IPS-11a (cell line): ENCODE results near the gene PARG.
"Not testable (repeated sequence)": the region's sequence is repeated elsewhere in the genome, so short reads cannot be mapped to it uniquely, and the experiment has no call there.

Source experiments
- H3K4me3 ChIP-seq: one replicate; pipeline ENCODE4 v1.5.1; 2013; ENCODE audit warnings: low read depth, low read length, control low read depth

Gene PARG

DNA sequence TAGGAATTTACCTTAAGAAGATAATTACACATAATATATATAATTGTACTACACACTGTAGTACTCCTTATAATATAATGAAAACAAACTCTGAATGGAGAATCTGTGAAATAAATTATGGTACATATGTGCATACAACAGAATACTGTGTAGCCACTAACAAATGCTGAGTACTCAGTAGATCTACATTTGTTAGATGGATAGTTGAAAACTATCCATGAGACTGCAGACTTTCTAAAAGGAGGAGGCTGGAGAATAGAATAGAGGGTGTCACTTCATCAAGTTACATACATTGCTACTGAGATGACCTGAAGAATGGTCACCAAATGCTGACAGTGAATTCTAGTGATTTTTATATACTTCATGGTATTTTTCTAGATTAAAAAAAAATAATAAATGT, 111.0 kb downstream of the PARG start:
- H3K4me3 ChIP-seq = no peak overlapping the region

DNA sequence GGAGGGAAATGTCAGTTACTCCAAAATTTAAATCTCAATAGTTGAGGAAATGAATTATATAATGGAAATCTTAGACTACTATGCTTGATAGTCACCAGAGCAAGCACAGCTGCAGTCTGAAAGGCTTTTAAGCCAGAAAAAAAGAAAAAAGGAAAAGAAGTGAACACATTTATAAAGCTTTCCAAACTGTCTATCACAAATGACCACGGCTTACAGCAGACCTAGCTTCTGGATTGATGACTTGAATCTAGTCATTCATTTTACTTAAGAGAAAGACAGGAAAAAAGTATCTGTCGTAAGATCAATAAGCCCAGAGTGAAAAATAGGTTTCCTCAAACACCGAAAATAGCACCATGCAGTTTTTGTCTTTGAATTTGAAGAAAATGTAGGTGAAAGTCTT, 111.8 kb downstream of the PARG start:
- no peak overlapping the region for H3K4me3 ChIP-seq

DNA sequence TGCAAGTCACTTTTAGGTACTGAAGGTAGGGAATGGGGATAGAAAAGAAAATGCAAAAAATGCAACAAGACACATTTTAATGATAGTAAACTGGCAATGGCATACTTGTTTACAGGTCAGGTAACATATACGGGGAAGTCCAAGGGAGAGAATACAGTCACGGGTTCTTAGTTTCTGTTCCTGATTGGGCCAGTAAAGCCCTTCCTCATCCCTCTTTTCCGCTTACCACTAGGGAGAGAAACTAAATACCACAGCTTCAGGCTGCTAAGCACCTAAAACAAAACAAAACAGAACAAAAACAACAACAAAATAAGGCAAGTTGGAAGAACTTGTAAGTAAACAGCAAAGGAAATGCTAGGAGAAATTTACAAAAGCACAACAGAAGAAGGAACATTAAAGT, 114.5 kb downstream of the PARG start:
- no peak overlapping the region for H3K4me3 ChIP-seq

DNA sequence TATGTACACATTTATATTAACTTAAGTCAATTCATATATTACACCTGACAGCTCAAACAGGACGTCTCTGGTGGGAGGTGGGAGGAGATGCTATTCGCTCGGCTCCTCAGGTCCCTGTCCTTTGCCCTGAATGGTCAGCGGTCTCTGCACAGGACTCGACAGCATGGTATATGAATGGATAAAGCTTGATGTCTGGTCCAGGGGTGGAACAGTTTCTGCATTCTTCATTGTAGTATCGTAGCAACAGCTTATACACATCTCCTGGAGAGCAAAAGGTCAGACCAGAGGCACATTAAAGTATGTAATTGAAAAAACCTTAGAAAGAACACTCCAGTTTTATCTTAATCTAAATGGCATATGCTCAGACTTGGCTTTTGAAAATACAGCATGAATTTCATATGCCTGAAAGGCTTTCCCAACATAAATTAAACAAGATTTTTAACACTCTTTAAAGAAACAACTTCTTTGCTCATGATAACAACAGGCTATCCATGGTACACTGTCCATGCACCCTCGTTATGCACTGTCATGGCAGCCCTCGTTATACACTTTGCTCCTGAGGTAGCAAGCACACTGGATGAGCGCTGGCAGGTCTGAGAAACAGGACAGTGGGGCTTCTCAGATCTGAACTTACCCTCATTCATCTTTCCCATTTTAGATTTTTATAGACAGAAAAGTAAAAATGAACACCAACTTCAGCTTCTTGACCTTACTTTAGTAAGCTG, 122.4 kb downstream of the PARG start:
- no peak overlapping the region for H3K4me3 ChIP-seq

DNA sequence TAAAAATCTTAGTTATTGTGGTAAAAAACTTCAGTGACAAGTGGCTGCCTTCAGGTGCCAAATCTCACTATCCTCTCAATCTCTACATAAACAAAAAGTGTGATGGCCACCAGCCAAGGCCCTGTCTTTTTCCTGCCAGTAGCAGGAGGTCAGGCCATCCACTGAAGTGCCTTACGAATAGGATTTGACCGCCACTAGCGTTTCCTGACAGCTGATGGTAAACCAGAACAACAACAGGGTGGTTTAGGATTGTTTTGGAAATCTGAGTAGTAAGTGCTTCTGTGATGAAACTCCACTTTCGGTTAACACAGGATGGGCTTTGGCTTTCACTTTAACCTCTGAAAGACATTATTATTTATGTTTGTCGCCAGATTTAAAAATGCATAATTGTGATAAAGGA, 124.0 kb downstream of the PARG start:
- no peak overlapping the region for H3K4me3 ChIP-seq

DNA sequence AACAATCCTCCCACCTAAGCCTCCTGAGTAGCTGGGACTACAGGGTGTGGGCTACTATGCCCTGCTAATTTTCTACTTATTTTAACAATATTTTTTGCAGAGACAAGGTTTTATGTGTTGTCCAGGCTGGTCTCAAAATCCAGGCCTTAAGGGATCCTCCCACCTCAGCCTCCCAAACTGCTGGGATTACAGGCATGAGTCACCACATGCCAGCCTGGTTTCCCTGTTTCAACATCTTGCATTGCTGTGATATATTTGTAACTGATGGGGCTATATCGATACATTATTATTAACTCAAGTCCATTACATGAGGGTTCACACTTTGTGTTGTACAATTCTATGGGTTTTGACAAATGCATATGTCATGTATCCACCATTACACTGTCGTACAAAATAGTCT, 137.8 kb downstream of the PARG start:
- H3K4me3 ChIP-seq = no peak overlapping the region

DNA sequence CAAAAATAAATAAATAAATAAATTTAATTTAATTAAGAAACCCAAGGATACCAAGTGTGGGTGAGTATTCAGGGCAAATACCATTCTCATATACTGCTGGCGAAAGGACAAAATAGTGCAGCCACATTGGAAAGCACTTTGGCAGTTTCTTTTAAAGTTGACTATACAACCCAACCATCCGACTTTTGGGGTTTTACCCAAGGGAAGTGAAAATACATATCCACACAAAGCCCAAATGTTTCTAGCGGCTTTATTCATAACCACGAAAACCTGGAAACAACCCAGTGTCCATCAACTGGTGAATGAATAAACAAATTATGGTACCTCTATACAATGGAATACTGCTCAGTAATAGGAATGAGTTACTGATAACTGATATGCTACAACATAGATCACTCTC, 143.6 kb downstream of the PARG start:
- H3K4me3 ChIP-seq = no peak overlapping the region

DNA sequence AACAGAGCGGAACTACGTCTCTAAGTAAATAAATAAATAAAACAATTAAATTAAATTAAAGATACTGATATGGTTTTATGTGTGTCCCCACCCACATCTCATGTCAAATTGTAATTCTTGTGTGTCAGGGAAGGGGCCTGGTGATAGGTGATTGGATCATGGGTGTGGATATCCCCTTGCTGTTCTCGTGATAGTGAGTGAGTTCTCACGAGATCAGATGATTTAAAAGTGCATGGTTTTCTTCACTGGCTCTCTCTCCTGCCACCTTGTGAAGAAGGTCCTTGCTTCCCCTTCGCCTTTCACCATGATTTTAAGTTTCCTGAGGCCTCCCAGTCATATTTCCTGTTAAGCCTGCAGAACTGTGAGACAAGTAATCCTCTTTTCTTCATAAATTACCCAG, 150.7 kb downstream of the PARG start:
- no peak overlapping the region for H3K4me3 ChIP-seq

DNA sequence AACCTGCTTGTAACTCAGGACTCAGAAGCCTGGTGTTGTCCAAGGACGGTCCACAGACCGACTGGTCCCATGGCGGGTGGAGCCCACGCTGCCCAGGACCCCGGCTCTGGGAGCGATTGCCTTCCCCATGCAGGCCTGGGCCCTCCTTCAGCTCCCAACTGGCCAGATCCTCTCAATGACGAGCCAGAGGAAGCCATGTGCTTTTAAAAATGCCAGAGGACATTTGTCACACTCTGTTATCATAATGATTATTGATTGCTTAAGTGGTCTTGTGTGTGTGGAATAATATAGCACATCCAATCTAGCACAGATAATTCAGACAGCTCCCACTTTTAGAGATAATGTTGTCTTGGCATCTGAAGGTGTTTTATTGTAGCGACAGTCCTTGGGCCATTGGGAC, 157.1 kb downstream of the PARG start:
- no peak overlapping the region for H3K4me3 ChIP-seq

DNA sequence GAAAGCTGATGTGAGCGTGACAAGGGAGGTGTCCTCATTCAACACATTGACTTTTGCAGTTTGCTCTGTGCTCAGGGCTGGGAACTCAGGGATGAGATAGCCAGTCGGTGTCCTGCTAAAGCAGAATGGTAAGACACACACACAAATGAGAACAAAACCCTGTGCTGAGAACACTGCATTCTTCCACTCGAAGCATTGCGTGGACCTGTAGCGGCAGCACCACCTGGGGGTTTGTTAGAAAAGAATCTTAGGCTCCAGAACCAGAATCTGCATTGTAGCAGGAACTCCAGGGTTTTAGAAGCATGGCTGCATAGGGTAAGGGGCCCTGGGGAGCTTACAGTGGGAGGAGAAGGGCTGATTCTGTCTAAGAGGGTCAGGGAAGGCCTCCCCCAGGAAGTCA, 158.2 kb downstream of the PARG start:
- H3K4me3 ChIP-seq = no peak overlapping the region

DNA sequence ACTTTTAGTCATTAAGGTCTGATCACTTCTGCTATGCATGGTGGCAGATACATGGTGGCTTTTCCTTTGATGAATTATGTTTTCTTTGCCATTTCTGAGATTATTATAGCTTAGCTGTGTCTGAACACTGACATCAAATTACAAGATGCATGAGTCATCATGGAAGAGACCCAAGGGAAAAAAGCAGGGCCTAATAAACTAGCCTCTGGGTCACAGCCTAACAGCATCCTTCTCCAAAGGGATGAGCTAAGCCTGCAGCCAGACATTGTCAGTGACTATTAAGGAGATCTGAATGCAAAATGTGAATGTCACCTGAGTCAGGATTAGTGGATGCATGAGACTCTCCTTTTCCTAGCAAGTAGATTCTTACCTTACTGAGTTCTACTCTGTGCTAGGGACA, 160.6 kb downstream of the PARG start:
- H3K4me3 ChIP-seq = no peak overlapping the region

DNA sequence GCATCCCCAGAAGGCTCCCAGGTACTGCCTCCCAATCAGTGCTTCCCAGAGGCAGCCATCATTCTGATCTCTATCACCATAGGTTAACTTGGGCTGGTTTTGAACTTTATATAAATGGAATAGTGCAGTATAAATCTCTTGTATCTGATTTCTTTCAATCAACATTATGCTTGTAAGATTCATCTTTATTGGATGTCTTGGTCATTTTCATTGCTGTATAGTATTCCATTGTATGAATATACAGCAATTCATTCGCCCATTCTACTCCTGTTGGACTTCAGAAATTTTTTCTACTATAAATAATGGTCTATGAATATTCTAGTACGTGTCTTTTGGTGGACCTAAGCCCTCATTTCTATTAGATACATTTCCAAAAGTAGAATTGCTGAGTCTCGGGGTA, 163.6 kb downstream of the PARG start:
- no peak overlapping the region for H3K4me3 ChIP-seq

DNA sequence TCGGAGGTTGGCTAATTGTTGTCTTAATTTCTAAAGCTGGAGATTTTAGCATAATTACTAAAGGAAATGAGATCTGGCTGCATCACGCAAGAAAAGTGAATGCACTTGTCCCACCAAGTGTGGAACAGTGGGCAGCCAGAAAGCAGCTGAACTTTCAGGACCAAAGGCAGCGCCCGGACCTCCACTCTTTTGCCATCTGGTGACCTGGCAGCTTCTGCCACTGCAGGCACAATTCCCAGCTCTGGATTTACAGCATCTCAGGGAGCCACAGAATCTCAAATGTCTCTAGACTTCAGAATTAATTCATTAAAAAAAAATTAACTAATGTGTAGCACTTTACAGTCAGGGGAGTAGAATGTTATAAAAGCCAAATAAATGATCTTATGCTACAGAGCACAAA, 165.0 kb downstream of the PARG start:
- H3K4me3 ChIP-seq = no peak overlapping the region

DNA sequence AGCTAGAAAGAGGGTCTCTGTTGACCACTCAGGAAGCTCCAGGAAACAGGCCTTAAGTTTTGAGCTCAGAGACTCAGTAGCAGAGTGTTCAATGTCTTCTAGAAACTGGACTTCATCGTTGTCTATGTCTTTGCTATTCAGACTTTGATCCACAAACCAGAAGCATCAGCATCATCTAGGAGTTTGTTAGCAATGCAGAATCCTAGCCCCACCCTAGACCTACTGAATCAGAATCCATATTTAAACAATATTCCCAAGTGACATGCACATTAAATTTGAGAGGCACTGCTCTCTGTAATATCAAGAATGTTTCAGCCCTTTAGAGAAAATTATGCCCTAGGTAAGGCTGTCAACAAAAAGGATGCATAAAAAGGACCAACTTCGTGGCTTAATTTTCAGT, 166.8 kb downstream of the PARG start:
- H3K4me3 ChIP-seq = no peak overlapping the region

DNA sequence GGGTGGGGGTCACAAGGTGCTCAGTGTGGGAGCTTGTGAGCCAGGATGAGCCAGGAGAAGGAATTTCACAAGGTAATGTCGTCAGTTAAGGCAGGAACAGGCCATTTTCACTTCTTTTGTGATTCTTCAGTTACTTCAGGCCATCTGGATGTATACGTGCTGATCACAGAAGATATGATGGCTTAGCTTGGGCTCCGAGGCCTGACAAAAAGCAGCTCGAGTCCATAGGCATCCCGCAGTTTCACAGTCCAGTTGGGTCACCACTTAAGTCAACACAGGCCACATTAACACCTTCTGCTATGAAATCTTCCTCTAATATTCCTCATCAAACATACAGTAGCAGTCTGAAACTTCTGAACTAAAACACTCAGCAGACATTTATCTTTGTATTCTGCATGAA, 168.9 kb downstream of the PARG start:
- not testable (repeated sequence) for H3K4me3 ChIP-seq

DNA sequence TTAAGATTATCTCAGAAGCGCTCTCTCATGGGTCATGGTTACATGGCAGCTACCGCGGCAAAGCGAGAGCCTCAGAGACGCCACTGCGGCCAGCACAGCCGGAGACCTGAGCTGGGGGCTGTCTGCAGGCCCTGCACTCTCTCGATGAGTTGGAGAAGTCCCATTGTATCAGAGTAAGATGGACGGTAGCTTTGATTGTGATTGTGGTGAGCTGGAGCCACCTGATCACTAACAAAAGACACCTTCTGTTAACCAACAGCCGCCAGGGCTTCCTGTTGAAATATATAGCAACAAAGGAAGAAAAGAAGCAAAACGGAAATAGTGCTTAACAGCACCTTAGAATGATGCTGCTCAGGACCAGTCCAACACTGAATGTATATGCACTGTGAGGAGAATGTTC, 170.8 kb downstream of the PARG start:
- not testable (repeated sequence) for H3K4me3 ChIP-seq

DNA sequence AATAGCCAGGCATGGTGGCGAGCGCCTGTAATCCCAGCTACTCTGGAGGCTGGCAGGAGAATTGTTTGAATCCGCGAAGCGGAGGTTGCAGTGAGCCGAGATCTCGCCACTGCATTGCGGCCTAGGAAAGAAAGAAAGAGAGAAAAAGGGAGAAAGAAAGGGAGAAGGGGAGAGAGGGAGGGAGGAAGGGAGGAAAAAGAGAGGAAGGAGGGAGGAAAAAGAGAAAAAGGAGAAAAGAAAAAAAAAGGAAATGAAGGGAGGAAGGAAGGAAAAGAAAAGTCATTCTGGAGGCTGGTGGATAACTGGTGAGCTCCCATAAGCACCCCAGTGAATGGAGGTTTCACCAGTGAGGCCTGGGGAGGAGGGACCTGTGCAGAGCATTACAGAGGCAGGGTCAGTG, 172.1 kb downstream of the PARG start:
- H3K4me3 ChIP-seq = no peak overlapping the region

DNA sequence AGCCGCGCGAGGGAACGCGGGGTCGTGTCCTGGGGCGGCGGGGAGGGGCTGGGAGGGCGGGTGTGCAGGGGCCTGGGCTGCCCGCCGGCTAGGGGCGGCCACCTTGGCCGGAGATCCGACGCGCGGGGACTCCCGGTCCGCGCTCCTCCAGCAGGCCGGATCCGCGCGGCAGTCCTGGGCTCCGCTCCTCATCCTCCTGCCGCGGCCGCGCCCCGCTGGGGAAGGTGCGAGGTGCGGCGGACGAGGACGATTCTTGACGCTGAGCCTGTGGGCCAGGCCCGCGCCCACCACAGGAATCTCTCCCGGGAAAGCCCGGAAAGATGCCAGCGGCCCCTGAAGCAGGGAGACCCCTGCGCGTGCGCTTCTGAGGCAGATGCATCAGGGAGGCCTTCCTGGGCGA, 173.1 kb downstream of the PARG start:
- no peak overlapping the region for H3K4me3 ChIP-seq

DNA sequence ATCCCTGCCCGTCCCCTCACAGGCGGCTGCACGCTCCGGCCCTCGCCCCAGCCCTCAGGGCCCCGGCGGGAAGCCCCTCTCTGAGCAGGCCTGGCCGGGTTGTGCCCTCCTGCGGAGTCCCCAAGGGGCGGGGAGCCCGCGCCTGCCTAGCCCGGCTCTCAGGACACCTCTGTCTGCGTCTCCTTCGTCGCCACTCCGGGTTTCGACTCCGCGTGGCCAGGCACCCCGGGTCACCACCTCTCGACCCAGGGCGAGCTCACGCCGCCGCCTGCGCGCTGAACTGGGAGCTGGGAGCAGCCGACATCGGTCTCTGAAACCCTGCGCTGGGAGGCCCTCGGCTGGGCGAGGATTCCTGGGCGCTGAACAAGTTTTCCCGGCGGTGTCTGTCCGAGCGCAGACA, 173.5 kb downstream of the PARG start:
- H3K4me3 ChIP-seq = no peak overlapping the region
